Spleen (tissue), 7 donors: ENCODE results near the gene ZBTB5.

Experiments
- POLR2AphosphoS5 ChIP-seq, 3 donors: sonication (generic); formaldehyde crosslinking; IDR thresholded peaks; one replicate each; pipeline ENCODE4 v1.5.1; 2017; ENCODE audit warnings: antibody characterized with exemption in 3 of 3
- TF ChIP-seq, protein P1 (sequence below), 11 experiments: fragments of 200-600 bp in 7 of 11; fragments of 450-650 bp in 4 of 11; sonication (generic) in 4 of 11; IDR thresholded peaks in 8 of 11; conservative IDR thresholded peaks in 3 of 11; 1 replicate in 7 of 11; 2 replicates in 4 of 11; pipeline versions ENCODE4 v1.4.0 to v1.8.0; 2016 to 2021; ENCODE audit warnings: antibody characterized with exemption in 11 of 11, inconsistent platforms in 4 of 11, mild to moderate bottlenecking in 1 of 11
- donor health status: DM: no; HTN: no; CAD: no; lungs with moderate emphysema.
- donor health status: DM: no; HTN: no; CAD: no.
- donor health status: DM: no; HTN: no; CAD: no.

DNA sequence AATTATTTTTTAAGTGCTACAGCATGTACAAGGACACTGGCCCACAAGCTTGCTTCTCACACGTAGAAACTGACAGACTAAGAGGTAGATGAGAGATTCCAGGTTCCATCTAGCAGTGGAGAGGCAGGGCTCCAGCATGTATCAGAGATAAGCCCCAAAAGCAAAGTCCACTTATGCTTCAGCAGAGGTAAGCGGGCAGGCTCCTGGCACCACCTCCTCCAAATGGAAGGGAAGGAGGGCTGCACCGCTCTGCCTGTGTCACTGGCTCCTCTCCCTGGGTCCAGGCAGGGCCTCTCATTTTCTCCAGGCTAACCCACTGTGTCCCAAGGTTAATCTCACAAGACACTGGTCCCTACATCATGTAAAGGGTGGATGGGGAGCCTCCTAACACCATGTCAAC lies 26.9 kb downstream of the ZBTB5 start:
- no peak for TF ChIP-seq POLR2AphosphoS5 (IDR thresholded peaks at IDR 0.05)
- TF ChIP-seq, protein P1, sequence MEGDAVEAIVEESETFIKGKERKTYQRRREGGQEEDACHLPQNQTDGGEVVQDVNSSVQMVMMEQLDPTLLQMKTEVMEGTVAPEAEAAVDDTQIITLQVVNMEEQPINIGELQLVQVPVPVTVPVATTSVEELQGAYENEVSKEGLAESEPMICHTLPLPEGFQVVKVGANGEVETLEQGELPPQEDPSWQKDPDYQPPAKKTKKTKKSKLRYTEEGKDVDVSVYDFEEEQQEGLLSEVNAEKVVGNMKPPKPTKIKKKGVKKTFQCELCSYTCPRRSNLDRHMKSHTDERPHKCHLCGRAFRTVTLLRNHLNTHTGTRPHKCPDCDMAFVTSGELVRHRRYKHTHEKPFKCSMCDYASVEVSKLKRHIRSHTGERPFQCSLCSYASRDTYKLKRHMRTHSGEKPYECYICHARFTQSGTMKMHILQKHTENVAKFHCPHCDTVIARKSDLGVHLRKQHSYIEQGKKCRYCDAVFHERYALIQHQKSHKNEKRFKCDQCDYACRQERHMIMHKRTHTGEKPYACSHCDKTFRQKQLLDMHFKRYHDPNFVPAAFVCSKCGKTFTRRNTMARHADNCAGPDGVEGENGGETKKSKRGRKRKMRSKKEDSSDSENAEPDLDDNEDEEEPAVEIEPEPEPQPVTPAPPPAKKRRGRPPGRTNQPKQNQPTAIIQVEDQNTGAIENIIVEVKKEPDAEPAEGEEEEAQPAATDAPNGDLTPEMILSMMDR (IDR thresholded peaks at IDR 0.05 in 8 of 11, conservative IDR thresholded peaks at IDR 0.05 in 3 of 11), result no peak
